Ramos (cell line): Measurements from ENCODE around the gene RPA3.

Experiments used
- in situ Hi-C: fragments of 300-500 bp; cut with MboI; formaldehyde crosslinking; loops from one replicate; pipeline ENCODE4 v1.14.3; 2022; ENCODE audit warnings: low sequenced_read_pairs; ENCODE audit not compliant: unreplicated experiment

RPA3 gene

GRCh38 chr7:7614018-7614741, 104.2 kb downstream of the RPA3 start:
- in situ Hi-C loops: no loop called here

- in situ Hi-C loops: no loop called here
These were observed 105.2 kb downstream of the RPA3 start for GRCh38 chr7:7613210-7613609.

- in situ Hi-C loops: no loop called here
These were observed 105.9 kb downstream of the RPA3 start for GRCh38 chr7:7612519-7612918.

- in situ Hi-C loops: no loop called here
These were observed 109.1 kb downstream of the RPA3 start for GRCh38 chr7:7609330-7609729.

GRCh38 chr7:7607010-7607409, 111.4 kb downstream of the RPA3 start:
- in situ Hi-C loops: no loop called here

GRCh38 chr7:7596176-7596575, 122.2 kb downstream of the RPA3 start:
- in situ Hi-C loops: loop anchor here (25.0 kb wide), 1 partner anchor 616 kb away; no protein-coding TSS in a partner anchor

GRCh38 chr7:7595451-7595850, 123.0 kb downstream of the RPA3 start:
- in situ Hi-C loops: loop anchor here (25.0 kb wide), 1 partner anchor 617 kb away; no protein-coding TSS in a partner anchor
